ENCODE measurements around the gene THSD4.

THSD4 gene

DNA sequence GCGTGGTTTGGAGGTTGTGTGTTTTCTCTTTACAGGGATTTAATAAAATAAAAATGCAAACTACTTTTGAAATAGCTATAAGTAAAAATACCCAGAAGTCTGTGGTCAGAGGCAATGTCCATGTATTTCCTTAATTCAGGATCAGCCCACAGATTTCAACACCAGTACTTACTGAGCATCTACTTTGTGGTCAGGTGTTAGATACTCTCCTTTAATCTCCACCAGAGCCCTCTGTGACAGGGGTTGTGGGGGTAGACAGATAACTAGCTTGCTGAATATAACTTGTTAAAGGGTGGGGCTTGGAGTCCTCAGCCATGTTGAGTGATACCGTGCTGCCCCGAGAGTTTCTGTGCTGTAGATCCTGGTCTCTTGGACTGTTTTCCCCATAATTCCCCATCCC, 451.0 kb downstream of the THSD4 start:
- DNase-seq: no peak

DNA sequence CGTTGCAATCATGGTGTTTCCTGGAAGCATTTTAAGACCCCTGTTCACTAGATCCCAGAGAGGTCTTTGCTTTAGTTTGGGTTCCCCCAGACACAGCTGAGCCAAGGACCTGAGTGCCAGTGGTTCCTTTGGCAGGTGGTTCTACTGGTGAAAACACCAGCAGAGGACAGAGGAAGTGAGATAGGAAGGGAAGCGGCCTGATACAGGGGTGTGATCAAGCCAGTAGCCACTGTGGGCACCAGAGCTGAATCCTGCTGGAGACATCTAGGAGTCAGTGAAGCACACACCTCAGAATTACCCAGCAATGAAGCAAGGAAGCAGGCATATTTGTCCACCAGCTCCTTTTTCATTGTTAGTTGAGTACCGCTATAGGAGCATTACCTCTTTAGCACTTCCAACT, 451.9 kb downstream of the THSD4 start:
- no peak for DNase-seq

DNA sequence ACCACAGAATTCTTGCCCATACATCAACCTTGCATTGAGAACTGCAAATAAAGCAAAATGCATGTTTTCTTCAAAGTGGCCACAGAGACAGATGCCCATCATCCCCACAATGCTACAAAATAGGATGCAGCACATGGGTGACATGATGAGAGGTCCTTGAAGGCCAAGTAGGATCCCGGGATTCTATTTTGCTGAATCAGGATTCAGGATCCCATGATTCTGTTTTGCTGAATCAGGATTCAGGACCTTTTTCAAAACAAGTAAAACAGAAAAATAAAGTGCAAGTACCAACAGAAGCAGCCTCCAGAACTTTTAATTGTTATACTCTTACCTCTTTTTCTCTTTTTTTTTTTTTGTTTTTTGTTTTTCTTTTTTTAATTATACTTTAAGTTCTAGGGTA, 453.0 kb downstream of the THSD4 start:
- DNase-seq: no peak

DNA sequence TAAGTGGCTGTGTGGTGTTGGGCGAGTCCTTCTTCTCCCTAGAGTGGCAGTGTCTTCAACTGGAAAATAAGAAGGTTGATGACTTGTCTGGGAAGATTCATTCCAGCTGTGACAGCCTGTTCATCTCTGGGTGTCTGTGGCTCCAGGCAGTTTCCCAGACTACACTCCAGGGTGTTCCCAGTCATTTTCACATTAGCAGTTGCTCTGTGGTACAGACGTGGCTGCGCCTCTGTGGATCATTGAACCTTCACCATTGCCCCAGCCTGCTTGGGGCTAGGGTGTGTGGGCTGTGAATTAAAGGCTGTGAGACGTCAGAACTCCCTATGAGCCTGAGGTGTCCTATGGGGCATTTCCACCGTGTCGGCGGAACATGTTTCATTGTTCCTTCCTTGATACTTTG, 455.5 kb downstream of the THSD4 start:
- DNase-seq: no peak

DNA sequence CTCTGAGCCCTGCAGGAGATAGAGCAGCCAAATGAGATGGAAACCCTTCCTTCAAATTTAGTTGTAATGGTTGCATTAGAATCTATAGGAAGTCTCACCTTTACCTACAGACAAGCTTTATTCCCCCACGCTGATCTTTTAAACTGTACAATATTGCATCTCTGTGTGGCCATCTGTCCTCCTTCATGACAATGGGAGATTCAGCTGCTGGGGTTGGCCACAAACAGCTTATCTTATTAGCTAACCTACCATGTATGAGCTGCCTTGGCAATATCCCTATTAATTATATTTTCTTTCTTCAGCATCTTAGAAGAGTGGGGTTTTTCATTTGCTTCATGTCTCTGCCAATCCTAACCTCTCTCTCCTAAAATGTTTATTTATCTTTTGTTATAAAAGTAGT, 456.4 kb downstream of the THSD4 start:
- DNase-seq: no peak

DNA sequence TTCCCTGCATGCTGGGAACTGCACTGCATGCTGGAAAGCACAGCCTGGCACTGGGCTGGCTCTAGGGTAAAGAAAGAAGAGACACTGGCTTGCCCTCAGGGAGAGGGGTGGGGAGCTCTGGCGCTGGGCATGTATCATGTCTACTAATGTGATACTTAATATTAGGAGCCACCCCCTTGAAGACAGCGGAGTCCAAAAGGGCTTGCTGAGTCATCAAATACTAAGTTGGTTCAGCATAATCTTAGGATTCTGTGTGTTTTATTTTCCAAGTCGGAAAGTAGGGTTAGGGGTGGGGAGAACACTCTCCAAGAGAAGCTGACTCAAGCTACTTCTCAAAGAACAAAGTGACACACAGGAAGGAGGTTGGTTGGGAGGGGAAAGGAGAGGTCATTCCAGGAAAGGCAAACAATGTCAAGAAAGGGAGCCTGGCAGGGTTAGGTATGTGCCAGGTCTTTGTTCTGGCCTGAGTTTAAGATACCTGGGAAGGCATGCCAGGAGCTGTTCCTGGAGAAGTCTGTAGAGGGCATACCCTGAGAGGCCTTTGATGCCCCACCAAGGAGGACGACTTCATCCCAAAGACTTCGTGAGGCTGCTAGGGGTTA, 457.3 kb downstream of the THSD4 start:
- no peak for DNase-seq

DNA sequence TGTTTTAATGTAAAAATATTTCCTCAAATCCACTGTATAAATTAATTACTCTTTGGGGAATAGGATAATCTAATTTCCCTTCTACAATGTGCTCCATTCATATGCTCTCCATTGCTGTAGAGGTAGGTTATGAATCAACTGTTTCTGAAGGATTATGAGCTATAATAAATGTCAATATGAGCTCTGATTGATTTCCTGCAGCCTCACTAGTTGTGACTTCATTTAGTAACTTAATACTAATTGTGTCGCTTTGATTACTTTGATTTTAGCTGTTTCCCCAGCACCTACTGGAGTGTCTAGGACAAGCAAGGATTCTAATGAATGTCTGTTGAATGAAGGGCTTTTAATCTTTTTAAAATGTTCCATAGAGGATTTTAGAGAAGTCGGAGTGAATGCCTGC, 458.3 kb downstream of the THSD4 start:
- no peak for DNase-seq

DNA sequence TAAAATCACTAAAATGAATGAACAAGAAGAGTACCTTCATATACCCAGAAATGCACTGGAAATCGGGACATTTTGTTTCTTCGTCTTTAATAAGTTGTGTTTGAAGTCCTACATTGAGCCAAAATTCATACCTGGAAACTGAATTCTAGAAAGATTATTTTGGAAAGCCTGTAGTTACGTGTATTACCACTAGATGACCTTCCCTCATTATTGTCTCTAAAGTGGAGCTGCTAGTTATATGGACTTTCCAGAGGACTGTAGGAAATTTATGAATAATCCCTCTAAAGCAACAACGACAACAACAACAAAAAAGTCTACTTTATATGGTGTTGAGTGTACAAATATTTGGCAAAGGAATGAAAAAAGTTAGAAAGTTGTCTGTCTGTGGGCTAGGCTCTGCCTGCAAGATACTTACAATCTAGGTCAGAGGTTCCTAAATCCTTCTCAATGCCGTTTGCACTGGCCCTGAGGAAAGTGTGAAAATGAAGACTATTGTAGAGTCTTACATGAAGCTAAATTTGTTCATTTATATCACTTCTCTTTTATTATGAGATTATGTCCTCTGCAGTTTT, 460.3 kb downstream of the THSD4 start:
- peak; percentile 2 for DNase-seq

DNA sequence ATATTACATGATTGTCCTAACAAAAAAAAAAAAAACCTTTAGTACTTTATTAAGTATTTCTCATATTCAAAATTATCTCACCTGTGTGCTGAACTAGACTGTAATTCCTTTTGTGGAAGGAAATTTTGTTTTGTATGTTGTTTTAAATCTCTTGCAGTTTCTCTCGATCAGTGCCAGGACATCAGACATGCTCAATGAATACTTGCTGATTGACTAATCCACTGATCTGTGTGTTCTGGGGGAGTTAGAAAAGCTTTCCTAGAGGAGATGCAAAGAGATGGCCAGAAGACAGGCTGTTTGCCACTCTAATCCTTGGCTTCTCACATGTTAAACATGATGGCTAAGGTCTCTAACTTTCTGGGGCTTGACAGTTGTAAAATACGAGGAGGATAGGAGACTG, 461.8 kb downstream of the THSD4 start:
- DNase-seq: no peak

DNA sequence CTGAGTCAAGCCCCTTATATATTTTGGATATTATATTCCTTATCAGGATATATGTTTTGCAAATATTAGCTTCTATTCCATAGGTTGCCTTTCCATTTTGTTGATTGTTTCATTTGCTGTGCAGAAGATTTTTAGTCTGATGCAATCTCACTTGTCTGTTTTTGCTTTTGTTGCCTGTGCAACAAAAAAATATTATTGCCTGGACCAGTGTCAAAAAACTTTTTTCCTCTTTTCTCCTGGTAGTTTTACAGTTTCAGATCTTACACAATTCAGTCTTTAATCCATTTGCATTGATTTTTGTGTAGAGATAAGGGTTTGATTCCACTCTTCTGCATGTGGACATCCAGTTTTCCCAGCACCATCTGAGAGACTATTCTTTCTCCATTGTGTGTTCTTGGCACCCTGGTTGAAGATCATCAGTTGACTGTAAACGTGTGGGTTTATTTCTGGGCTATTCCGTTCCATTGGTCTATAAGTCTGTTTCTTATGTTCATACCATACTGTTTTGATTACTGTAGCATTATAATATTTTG, 466.2 kb downstream of the THSD4 start:
- no peak for DNase-seq

DNA sequence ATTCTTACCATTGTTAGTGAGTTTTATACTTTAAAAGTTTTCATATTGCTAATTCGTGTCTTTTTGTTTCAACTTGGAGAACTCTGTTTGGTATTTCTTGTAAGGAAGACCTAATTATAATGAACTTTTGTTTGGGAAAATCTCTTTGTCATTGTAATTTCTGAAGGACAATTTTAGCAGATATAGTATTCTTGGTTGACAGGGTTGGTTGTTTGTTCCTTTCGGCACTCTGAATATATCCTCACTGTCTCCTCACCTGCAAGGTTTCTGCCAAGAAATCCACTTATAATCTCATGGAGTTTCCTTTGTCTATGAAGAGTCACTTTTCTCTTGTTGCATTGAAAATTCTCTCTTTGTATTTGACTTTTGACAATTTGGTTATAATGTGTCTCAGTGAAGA, 469.9 kb downstream of the THSD4 start:
- no peak for DNase-seq

DNA sequence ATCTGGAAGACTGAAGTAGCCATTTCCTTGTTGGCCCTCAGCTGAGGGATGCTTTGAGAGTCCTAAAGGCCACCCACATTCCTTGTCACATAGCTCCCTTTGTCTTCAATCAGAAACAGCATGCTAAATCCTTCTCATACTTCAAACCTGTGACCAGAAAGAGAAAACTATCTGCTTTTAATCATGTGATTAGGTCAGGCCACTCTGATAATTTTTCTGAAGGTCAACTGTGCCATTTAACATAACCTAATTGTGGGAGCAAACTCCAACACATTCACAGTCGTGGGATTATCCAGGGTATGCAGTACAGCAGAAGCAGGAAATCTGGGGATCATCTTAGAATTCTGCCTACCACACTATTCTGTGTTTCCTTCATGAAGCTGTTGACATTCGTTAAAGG, 471.2 kb downstream of the THSD4 start:
- no peak for DNase-seq

DNA sequence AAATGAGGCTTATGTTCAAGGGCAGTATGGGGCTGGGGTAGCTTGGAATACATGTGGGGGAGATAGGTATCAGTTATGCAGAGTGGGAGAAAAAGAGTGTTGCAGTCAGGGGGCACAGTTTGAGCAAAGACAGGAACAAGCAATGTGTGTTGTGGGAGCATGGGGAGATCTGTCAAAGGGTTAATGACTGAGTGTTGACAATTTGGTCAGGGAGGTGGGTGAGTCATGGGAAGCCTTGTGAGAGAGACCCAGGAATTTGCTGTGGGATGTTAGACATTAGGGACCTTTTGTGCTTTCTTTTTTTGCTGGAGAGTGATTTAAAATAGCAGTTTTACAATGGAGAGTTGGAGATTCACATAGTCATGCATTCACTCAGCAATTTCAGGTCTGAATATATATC, 473.5 kb downstream of the THSD4 start:
- no peak for DNase-seq

DNA sequence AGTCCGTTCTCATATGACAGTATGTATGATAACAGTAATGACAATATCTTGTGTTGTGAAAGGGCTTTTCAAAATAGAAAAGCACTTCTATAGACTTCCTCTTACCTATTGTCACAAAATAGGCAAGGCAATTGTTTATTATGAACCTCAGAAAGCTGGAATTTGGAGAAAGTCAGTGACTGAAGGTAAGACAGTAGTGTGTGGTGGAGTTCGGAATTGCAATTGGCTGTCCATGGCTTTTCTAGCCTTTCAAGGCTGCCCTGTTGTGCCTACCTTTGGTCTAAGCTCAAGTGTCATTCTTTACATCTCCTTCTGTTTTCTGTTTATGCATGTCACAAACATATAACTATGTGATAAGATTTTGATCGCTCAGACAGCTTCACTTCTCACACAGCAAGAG, 475.8 kb downstream of the THSD4 start:
- no peak for DNase-seq

DNA sequence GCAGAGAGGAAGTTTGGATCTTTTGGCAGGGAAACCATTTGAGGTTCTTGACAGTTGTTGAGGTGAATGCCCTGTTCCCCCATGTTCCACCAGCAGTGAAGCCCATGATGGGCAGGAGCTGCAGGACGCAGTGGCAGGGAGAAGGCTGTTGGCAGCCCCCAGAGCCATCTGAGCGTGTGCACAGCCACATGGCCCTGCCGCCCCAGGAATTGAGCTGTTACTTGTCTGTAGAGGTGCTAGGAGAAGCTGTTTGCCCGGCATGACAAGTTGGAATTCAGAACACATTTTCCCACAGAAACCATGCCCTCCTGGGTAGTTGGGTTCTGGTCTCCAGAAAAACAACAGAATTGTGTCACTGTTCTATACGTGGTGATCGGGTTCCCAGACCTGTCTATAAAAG, 476.9 kb downstream of the THSD4 start:
- no peak for DNase-seq

DNA sequence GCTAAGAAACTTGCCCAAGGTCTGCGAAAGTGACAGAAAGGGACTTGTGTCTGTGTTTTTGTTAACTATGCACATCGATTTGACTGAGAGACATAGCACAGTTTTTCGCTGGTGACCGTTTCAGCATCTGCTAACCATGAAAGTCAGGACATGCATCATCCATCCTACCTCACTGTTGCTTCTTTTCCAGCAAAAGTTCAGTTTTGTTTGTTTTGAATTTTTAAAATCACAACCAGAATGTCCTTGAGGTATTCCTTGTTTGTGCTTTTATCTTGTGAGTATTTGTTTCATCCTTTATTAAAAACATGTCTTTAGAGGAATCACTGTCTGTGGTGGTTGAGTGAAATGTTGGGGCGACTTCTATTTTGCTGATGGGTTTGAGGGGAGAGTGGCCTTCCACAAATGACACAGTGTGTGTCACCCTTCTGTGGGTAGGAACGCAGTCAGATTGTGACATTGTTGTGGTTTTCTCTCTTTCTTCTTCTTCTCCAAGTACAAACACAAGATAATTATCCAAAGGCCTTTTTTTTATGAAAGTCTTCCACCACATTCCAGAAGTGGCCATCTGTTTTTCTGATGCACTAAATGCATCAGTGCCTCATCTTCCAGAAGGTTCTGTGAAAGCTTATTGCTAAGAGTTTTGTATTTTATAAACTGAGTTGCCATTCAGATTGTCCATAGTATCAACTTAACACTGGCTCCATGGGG, 480.7 kb downstream of the THSD4 start:
- DNase-seq: no peak

DNA sequence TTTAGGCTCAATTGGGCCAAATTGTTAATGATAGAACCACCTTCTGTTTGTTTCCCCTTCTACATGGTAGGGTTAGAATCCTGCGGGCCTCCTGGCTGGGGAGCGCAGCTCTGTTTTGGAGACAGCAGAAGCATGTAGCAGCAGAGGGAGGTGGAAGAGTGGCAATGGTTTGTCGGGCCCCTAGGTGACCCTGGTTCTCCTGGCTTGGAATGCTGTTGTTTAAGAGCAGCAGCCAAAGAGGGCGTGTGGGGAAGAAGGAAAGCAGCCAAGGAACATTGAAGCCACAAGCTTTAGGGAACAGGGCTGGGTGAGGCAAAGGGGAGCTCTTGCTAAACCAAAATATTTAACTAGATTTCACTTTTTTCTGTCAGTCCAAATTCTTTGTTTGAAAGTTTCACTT, 481.4 kb downstream of the THSD4 start:
- no peak for DNase-seq

DNA sequence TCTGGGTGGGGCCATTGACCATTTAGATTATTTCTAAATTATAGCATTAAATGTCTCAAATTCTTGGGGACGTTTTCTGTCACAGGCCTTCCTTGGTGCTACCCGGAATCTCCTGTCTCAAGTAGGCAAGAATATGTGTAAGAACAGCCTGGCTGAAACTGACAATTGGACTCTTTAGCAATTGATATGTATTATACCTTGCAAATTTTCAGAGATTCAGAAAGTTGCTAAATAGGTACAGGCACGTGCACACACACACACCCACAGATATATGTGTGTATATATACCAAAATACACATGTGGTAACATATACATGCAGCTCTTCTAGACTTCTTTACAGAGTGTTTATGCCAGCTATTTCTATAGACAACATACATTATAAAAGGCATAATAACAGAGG, 481.9 kb downstream of the THSD4 start:
- no peak for DNase-seq

DNA sequence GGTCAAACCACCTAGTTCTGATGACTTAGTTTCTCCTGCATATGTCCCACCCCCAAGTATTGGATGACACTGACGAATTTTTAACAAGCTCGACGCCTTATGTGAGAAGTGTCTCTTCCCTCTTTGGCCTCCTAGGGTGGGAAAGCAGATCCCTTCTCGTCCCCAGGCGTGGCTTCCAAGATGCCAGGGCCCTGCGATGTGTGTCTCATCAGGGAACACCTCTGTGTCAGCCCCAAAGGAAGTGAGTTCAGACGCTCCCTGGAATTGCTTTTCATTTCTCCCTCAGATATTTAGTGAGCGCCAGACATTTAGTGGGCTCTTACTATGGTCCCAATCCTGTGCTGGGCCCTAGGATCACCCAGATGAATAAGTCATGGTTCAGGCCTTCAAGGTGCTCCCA, 482.4 kb downstream of the THSD4 start:
- no peak for DNase-seq

DNA sequence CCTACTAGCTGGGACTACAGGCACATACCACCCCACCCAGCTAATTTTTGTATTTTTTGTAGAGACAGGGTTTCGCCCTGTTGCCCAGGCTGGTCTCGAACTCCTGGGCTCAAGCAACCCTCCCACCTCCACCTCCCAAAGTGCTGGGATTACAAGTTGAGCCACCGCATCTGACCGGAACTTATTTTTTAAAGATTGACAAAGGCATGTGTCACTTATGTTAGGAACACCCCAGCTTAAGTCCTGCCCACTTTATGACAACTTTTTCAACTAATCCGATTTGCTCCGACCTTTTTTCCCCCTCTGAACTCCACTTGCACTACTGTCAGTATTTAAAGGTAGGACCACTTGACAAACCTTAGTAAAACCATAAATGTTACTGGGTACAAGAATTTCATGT, 483.5 kb downstream of the THSD4 start:
- DNase-seq: no peak

DNA sequence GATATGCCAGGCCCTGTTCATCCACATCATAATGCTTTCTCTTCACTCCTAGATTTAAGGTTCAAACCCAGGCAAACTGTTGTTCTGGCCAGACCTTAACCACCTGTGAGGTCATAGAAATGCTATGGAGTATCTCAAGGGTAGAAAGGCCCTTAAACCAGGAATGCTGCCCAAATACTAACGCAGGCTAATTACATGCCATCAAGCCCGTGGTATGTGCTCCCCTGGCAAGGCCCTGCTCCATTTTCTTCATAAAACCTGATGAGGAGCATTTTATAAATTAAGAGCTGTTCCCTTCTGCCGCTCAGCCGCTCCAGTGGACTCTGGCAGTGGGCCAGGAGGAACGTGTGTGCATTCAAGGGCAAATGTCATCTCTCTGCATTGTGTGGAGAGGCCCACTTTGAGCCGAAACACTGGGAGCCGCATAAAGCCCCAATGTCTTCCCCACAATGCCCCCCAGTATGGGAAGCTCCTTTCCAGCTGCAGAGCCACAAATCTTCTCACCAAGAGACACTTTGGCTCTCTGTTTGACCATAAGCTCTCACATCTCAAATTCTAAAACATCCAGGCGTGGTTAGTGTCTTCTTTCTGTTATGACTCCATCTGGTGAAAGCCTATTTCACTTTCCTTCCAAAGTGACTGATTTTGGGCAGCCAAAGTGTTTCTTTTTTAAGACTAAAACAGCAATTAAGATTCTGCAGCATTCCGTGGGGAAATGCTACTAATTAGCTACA, 484.3 kb downstream of the THSD4 start:
- DNase-seq: peak; percentile 19

DNA sequence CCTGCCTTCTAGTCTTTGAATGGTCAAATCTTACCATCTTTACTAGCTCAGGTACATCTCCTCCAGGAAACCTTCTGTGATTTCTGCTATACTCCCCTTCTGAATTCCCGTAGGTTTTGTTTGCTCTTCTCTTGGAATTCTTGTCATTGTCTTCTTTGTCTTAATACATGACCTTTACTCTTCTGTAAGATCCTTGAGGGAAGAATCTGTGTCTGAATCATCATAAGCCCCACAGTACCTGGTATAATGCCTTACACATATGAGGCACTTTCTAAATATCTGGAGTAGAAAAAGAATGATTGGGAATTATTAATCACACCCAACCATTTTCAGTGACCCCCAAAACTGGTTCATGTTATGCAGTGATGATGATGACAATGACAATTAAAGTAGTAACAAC, 485.0 kb downstream of the THSD4 start:
- no peak for DNase-seq

DNA sequence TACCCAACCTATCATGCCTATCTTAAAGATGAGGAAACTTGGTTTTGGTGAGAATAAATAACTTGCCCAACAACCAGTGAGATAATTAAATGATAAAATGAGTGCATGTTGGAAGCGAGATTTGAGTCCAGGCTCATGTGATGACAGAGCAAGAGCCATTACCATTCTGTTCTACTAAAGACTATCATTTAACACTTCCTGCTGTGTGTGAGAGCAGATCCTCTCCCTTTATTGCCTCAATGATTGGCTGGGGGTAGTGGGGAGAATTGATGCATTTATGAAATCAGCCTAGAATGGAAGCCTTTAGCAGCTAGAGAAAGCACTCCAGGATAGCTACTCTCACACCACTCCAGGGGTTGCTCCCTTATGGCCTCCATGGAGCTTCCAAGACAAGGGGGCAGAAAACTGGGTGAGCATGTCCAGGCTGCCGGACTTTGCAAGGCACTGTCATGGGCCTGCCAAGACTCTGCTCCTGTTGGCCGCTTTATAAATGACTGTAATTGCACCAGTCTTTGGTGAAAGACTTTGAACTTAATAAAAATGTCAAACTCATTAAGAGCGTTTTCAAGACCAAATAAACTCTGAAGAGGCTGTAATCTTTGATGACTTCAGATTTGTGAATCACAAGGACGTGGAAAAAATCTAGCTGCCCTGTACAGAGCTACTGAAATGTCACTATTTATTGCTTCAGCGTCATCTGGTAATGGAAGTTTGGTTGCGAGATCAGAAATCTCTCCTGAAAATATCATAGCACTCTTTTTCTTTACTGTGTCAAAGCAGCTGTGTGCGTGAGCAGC, 486.0 kb downstream of the THSD4 start:
- no peak for DNase-seq

All from NCI-H2171 (cell line).